Measurements from ENCODE around the gene USP14.

The USP14 gene

GRCh38 chr18:199214-199613 is 40.9 kb downstream of the USP14 start:
- Histone ChIP-seq H3K27ac (ENCODE audit: low read length) (no peak overlapping the region), H3K4me2 (ENCODE audit: low read depth, low read length) (no peak overlapping the region), H3K4me1 (ENCODE audit: low read length) (no peaks in the 10 kb centered on the region), H3K27me3 (replicated peaks; ENCODE audit: insufficient read depth, low read length) (no peaks in the 10 kb centered on the region), H3K79me2 (ENCODE audit: low read length) (0 out of 2 replicates have a peak, but pooled peaks cover 8% of the 10 kb centered on the region), H3F3A (ENCODE audit: insufficient read depth, low read length) (no peaks in the 10 kb centered on the region), H3K9me2 (replicated peaks; ENCODE audit: insufficient read depth, low read length) (no peaks in the 10 kb centered on the region), H3K9ac (ENCODE audit: low read length) (no peak overlapping the region), H3K36me3 (replicated peaks; ENCODE audit: insufficient read depth, low read length) (peaks cover 7% of the 10 kb centered on the region; the same call in 1 of the 2 replicates), H4K20me1 (ENCODE audit: insufficient read depth, low read length) (no peaks in the 10 kb centered on the region), H3K9me3 (replicated peaks; ENCODE audit: insufficient read depth, low read length) (no peaks in the 10 kb centered on the region), H3K4me3 (ENCODE audit: low read length) (no peak overlapping the region), H2AFZ (ENCODE audit: low read length) (no peak overlapping the region)
- TF ChIP-seq CTCF (IDR thresholded peaks at IDR 0.05; ENCODE audit: low read length) (no peak), EZH2phosphoT487 (IDR thresholded peaks at IDR 0.05; ENCODE audit: low read length) (no peak), EZH2 (optimal IDR thresholded peaks at IDR 0.05; ENCODE audit: low read depth, low read length) (no peak)
- DNase-seq: no peak

- no peak overlapping the region for H3K4me2 ChIP-seq (ENCODE audit: low read depth, low read length)
Observed at GRCh38 chr18:199768-200167, 41.4 kb downstream of the USP14 start.

GRCh38 chr18:210075-210474 is 51.7 kb downstream of the USP14 start:
- no peaks in the 10 kb centered on the region; the same call in 1 of the 2 replicates for H4K20me1 ChIP-seq (ENCODE audit: insufficient read depth, low read length)
- no peaks in the 10 kb centered on the region for H3K9me3 ChIP-seq (replicated peaks; ENCODE audit: insufficient read depth, low read length)
- no peak overlapping the region for H3K4me3 ChIP-seq (ENCODE audit: low read length)
- H2AFZ ChIP-seq (ENCODE audit: low read length): no peak overlapping the region
- H3K36me3 ChIP-seq (replicated peaks; ENCODE audit: insufficient read depth, low read length): peaks cover 13% of the 10 kb centered on the region; the same call in 1 of the 2 replicates
- no peaks in the 10 kb centered on the region for H3F3A ChIP-seq (ENCODE audit: insufficient read depth, low read length)
- no peak overlapping the region for H3K9ac ChIP-seq (ENCODE audit: low read length)
- H3K4me1 ChIP-seq (ENCODE audit: low read length): no peaks in the 10 kb centered on the region
- H3K27ac ChIP-seq (ENCODE audit: low read length): no peak overlapping the region
- H3K4me2 ChIP-seq (ENCODE audit: low read depth, low read length): no peak overlapping the region
- H3K27me3 ChIP-seq (replicated peaks; ENCODE audit: insufficient read depth, low read length): no peaks in the 10 kb centered on the region
- H3K79me2 ChIP-seq (ENCODE audit: low read length): 0 out of 2 replicates have a peak, but pooled peaks cover 11% of the 10 kb centered on the region
- DNase-seq: no peak
- TF ChIP-seq EZH2phosphoT487 (IDR thresholded peaks at IDR 0.05; ENCODE audit: low read length) (no peak), EZH2 (optimal IDR thresholded peaks at IDR 0.05; ENCODE audit: low read depth, low read length) (no peak), CTCF (IDR thresholded peaks at IDR 0.05; ENCODE audit: low read length) (no peak)
- H3K9me2 ChIP-seq (replicated peaks; ENCODE audit: insufficient read depth, low read length): no peaks in the 10 kb centered on the region

More at GRCh38 chr18:199768-200167, 41.4 kb downstream of the USP14 start:
- Histone ChIP-seq H3K27ac (ENCODE audit: low read length) (no peak overlapping the region), H3K79me2 (ENCODE audit: low read length) (0 out of 2 replicates have a peak, but pooled peaks cover 8% of the 10 kb centered on the region), H3K4me1 (ENCODE audit: low read length) (no peaks in the 10 kb centered on the region), H3K4me3 (ENCODE audit: low read length) (no peak overlapping the region), H2AFZ (ENCODE audit: low read length) (no peak overlapping the region), H3F3A (ENCODE audit: insufficient read depth, low read length) (no peaks in the 10 kb centered on the region), H4K20me1 (ENCODE audit: insufficient read depth, low read length) (no peaks in the 10 kb centered on the region), H3K9me3 (replicated peaks; ENCODE audit: insufficient read depth, low read length) (no peaks in the 10 kb centered on the region), H3K9ac (ENCODE audit: low read length) (no peak overlapping the region), H3K36me3 (replicated peaks; ENCODE audit: insufficient read depth, low read length) (peaks cover 6% of the 10 kb centered on the region; the same call in 1 of the 2 replicates), H3K27me3 (replicated peaks; ENCODE audit: insufficient read depth, low read length) (no peaks in the 10 kb centered on the region), H3K9me2 (replicated peaks; ENCODE audit: insufficient read depth, low read length) (no peaks in the 10 kb centered on the region)
- no peak for DNase-seq
- TF ChIP-seq CTCF (IDR thresholded peaks at IDR 0.05; ENCODE audit: low read length): no peak
- TF ChIP-seq EZH2phosphoT487 (IDR thresholded peaks at IDR 0.05; ENCODE audit: low read length): no peak
- no peak for TF ChIP-seq EZH2 (optimal IDR thresholded peaks at IDR 0.05; ENCODE audit: low read depth, low read length)
